CD8-positive, alpha-beta memory T cell (primary cell): ENCODE results near the gene EFNA5. TPM values are rescaled to one million over a fixed set of nuclear protein-coding genes. Genes with fewer than 3 reads are reported as not detected.
"Not testable (repeated sequence)": the region's sequence is repeated elsewhere in the genome, so short reads cannot be mapped to it uniquely, and the experiment has no call there.

Source experiments
- CTCF ChIA-PET: fragments of 350-600 bp; sonication (Branson Sonifier 250); formaldehyde crosslinking; loops from one replicate; lab custom pipeline; 2021; ENCODE audit warnings: antibody characterized with exemption; lab: Charles Lee
- POLR2A ChIA-PET: fragments of 350-600 bp; sonication (Branson Sonifier 250); formaldehyde crosslinking; loops from one replicate; lab custom pipeline; 2021; ENCODE audit warnings: antibody characterized with exemption; lab: Charles Lee
- DNase-seq, 5 donors: peaks; one replicate each; pipeline versions ENCODE4 v3.0.0 to v3.0.0-alpha.2; 2020 to 2022; ENCODE audit warnings: mixed read lengths in 1 of 5
- H3K27ac ChIP-seq: one replicate; pipeline ENCODE4 v1.7.0; 2013; ENCODE audit warnings: low read depth, mild to moderate bottlenecking, low read length, moderate library complexity
- H3K27me3 ChIP-seq: 2 replicates; pipeline ENCODE4 v1.7.0; 2013; ENCODE audit warnings: low read length, mild to moderate bottlenecking; ENCODE audit not compliant: insufficient read depth, poor library complexity, severe bottlenecking
- H3K36me3 ChIP-seq: 2 replicates; pipeline ENCODE4 v1.7.0; 2013; ENCODE audit warnings: mild to moderate bottlenecking, low read length, moderate library complexity; ENCODE audit not compliant: insufficient read depth
- H3K4me1 ChIP-seq: 2 replicates; pipeline ENCODE4 v1.7.0; 2013; ENCODE audit warnings: mild to moderate bottlenecking, low read length, moderate library complexity; ENCODE audit not compliant: insufficient read depth
- H3K4me3 ChIP-seq: 2 replicates; pipeline ENCODE4 v1.7.0; 2013; ENCODE audit warnings: mild to moderate bottlenecking, low read length
- H3K9me3 ChIP-seq: 2 replicates; pipeline ENCODE4 v1.7.0; 2013; ENCODE audit warnings: mild to moderate bottlenecking, low read length
- H3K27ac Mint-ChIP-seq, 8 donors: one replicate each; pipeline ENCODE4 v1.8.0; 2020 to 2021; ENCODE audit warnings: mixed read lengths in 8 of 8, mild to moderate bottlenecking in 6 of 8, inconsistent platforms in 3 of 8, moderate library complexity in 3 of 8
- H3K27me3 Mint-ChIP-seq, 2 donors: one replicate each; pipeline ENCODE4 v1.8.0; 2020 to 2021; ENCODE audit warnings: mixed read lengths in 2 of 2, mild to moderate bottlenecking in 1 of 2, moderate library complexity in 1 of 2
- H3K36me3 Mint-ChIP-seq, 3 donors: one replicate each; pipeline ENCODE4 v1.8.0; 2020 to 2021; ENCODE audit warnings: mixed read lengths in 3 of 3, inconsistent platforms in 1 of 3, mild to moderate bottlenecking in 1 of 3
- H3K4me1 Mint-ChIP-seq, 3 donors: one replicate each; pipeline ENCODE4 v1.8.0; 2020 to 2021; ENCODE audit warnings: mixed read lengths in 3 of 3, inconsistent platforms in 1 of 3, mild to moderate bottlenecking in 1 of 3
- H3K4me3 Mint-ChIP-seq, 7 donors: one replicate each; pipeline ENCODE4 v1.8.0; 2020 to 2021; ENCODE audit warnings: mixed read lengths in 7 of 7, mild to moderate bottlenecking in 6 of 7, moderate library complexity in 4 of 7, inconsistent platforms in 2 of 7
- H3K9me3 Mint-ChIP-seq, 5 donors: one replicate each; pipeline ENCODE4 v1.8.0; 2020 to 2022; ENCODE audit warnings: mixed read lengths in 5 of 5, mild to moderate bottlenecking in 3 of 5, moderate library complexity in 2 of 5, inconsistent platforms in 1 of 5
- polyA plus RNA-seq: library from polyadenylated mRNA; unstranded; fragments of 300-500 nt; fragmentation: Illumina TruSeq; gene quantifications from one replicate; pipeline ENCODE4 v1.2.3, GENCODE V29; 2021
- total RNA-seq, 2 experiments: library from RNA; stranded (reverse); gene quantifications; one replicate each; pipeline ENCODE4 v1.2.3, GENCODE V29; 2021

EFNA5 gene
- total and polyA plus RNA-seq, 3 experiments from 2014 or later: 0.21 TPM; not detected in 2

DNA sequence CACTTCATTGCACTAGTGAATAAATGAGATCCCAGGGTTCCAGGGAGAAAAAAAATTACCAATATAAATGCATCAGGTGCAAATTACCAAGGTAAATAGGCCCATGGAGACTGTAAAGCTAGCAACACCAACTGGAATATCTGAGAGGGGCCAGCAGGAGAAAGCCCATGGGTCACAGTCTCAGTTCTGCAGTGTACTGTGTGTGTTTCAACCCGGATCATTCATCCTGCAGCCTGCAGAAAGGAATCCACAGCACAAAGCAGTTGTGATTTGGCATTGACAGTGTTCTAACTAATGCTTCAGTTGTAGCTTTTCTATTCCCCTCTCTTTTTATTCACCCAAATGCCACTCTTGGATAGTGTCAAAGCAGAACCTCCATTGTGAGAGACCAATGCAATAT, 171.0 kb downstream of the EFNA5 start:
- DNase-seq: no peak
- Mint-ChIP-seq H3K27me3 (peaks cover 0 to 10% of the 10 kb centered on the region in 2 donors), H3K36me3 (peaks cover 0 to 8% (median 0%) of the 10 kb centered on the region in 3 donors), H3K27ac (no peak overlapping the region), H3K9me3 (no peaks in the 10 kb centered on the region), H3K4me1 (peaks cover 10 to 15% (median 12%) of the 10 kb centered on the region in 3 donors), H3K4me3 (no peak overlapping the region)
- POLR2A ChIA-PET: no interaction called here
- Histone ChIP-seq H3K4me1 (peaks cover 4% of the 10 kb centered on the region), H3K27ac (no peak overlapping the region), H3K27me3 (no peaks in the 10 kb centered on the region), H3K4me3 (no peak overlapping the region), H3K9me3 (no peaks in the 10 kb centered on the region), H3K36me3 (no peaks in the 10 kb centered on the region)
- CTCF ChIA-PET: no interaction called here

DNA sequence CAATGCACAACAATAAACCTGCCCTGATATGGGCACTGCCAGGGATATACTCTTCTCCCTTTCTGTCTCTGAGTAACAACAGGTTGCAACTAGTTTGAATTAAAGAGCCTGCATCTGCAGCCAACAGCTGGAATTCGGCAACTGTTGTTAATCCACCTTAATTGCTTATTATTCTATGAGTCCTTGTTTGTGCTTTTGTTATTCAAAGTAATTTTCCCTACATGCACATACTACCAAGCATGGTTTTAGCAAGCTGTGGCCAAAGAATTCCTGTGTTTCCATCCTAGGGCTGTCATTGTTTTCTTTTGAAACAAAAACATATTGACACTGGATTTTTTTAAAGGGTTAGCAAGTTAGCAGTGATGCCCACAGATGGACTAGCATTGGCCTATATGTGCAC, 171.5 kb downstream of the EFNA5 start:
- no peak overlapping the region for H3K4me3 ChIP-seq
- Mint-ChIP-seq H3K27ac (no peak overlapping the region), H3K4me1 (peaks cover 10 to 15% (median 12%) of the 10 kb centered on the region in 3 donors), H3K27me3 (peaks cover 0 to 10% of the 10 kb centered on the region in 2 donors), H3K4me3 (no peak overlapping the region), H3K9me3 (no peaks in the 10 kb centered on the region), H3K36me3 (peaks cover 0 to 8% (median 0%) of the 10 kb centered on the region in 3 donors)
- H3K36me3 ChIP-seq: no peaks in the 10 kb centered on the region
- ChIA-PET CTCF (no interaction called here), POLR2A (no interaction called here)
- peaks cover 4% of the 10 kb centered on the region for H3K4me1 ChIP-seq
- no peak overlapping the region for H3K27ac ChIP-seq
- H3K9me3 ChIP-seq: no peaks in the 10 kb centered on the region
- no peak for DNase-seq
- H3K27me3 ChIP-seq: no peaks in the 10 kb centered on the region

GRCh38 chr5:107496466-107496865, 174.3 kb downstream of the EFNA5 start:
- Histone ChIP-seq H3K4me1 (no peaks in the 10 kb centered on the region), H3K4me3 (no peak overlapping the region), H3K27ac (no peak overlapping the region), H3K36me3 (no peaks in the 10 kb centered on the region), H3K27me3 (no peaks in the 10 kb centered on the region), H3K9me3 (no peaks in the 10 kb centered on the region)
- Mint-ChIP-seq H3K4me3 (no peak overlapping the region), H3K36me3 (no peaks in the 10 kb centered on the region), H3K27ac (no peak overlapping the region), H3K4me1 (peaks cover 0 to 4% (median 2%) of the 10 kb centered on the region in 3 donors), H3K9me3 (no peaks in the 10 kb centered on the region), H3K27me3 (no peaks in the 10 kb centered on the region)
- DNase-seq: no peak
- POLR2A ChIA-PET: no interaction called here
- CTCF ChIA-PET: no interaction called here

GRCh38 chr5:107494129-107494528, 176.6 kb downstream of the EFNA5 start:
- H3K4me1 ChIP-seq, POLR2A ChIA-PET, H3K4me3 ChIP-seq, H3K9me3 ChIP-seq, DNase-seq, H3K27me3 Mint-ChIP-seq, H3K27me3 ChIP-seq, H3K27ac ChIP-seq, H3K4me3 Mint-ChIP-seq, H3K36me3 Mint-ChIP-seq, H3K36me3 ChIP-seq, H3K4me1 Mint-ChIP-seq, H3K27ac Mint-ChIP-seq, H3K9me3 Mint-ChIP-seq: not testable (repeated sequence)
- CTCF ChIA-PET: interaction anchor here (1.4 kb wide), 1 partner anchor 78 kb away, joined by 3 read pairs; no protein-coding TSS in a partner anchor

DNA sequence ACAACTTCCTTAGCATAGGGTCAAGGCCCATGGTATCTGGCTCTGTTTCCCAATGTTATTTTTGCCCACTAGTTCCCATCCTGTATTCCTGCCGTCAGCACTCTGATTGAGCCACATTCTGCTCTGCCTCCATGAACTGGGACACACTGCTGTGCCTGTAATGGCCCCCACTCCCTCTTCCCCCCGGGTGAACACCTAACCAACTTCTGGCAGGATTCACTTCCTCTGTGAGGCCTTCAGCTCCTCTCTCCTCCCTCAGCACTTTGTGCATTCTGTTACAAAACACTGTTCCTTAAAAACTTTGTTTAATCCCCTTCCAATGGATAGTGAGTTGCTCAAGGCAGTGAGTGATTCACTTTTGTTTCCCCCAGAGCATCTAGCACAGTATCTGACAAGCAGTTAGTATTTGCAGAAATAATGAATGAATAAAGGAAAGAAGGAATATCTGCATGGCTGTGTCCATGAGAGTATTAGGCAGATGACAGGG, 183.6 kb downstream of the EFNA5 start:
- POLR2A ChIA-PET: no interaction called here

DNA sequence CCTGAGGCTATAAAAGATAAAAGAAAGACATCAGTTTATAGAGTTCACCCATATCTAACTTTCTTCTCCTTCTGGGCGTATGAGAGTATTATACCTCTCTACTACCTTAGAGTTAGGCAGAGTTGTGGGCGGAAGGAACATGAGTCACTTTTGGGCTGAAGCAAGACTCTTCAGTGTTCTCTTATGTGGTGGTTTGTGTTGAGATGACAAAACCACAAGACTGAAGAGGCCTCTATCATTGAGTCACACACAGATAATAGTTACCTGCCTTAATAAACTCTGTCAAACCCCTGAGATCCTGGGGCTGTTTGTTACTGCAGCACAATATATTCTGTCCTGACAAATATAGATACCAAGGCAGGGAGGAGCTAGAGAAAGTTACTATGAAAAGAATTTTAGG, 184.2 kb downstream of the EFNA5 start:
- DNase-seq: peak in 4 of 5 donors; percentile 5 to 74 (median 38)
- Mint-ChIP-seq H3K4me3 (peak overlapping the region in 1 of 7 donors; percentile 7), H3K27me3 (peaks cover 0 to 1% of the 10 kb centered on the region in 2 donors), H3K9me3 (peaks cover 8 to 26% (median 12%) of the 10 kb centered on the region in 5 donors), H3K36me3 (peaks cover 0 to 13% (median 2%) of the 10 kb centered on the region in 3 donors), H3K27ac (peak overlapping the region in 7 of 8 donors; percentile 6 to 85 (median 54)), H3K4me1 (peaks cover 25 to 32% (median 26%) of the 10 kb centered on the region in 3 donors)
- CTCF ChIA-PET: interaction anchor here (1.1 kb wide), 1 partner anchor 34 kb away, joined by 3 read pairs; no protein-coding TSS in a partner anchor
- peaks cover 9% of the 10 kb centered on the region for H3K9me3 ChIP-seq
- peak overlapping the region; percentile 15 for H3K4me3 ChIP-seq
- no peaks in the 10 kb centered on the region for H3K27me3 ChIP-seq
- H3K4me1 ChIP-seq: peaks cover 24% of the 10 kb centered on the region
- POLR2A ChIA-PET: no interaction called here
- no peak overlapping the region for H3K27ac ChIP-seq
- H3K36me3 ChIP-seq: no peaks in the 10 kb centered on the region

More for the DNA sequence above, 183.6 kb downstream of the EFNA5 start:
- H3K36me3 Mint-ChIP-seq: peaks cover 0 to 13% (median 2%) of the 10 kb centered on the region in 3 donors
- peak overlapping the region in 2 of 7 donors; percentile 35 to 49 for H3K4me3 Mint-ChIP-seq
- peaks cover 24% of the 10 kb centered on the region for H3K4me1 ChIP-seq
- H3K4me3 ChIP-seq: no peak overlapping the region
- H3K27ac ChIP-seq: no peak overlapping the region
- H3K27ac Mint-ChIP-seq: peak overlapping the region; percentile 6 to 85 (median 42)
- no peak for DNase-seq
- no peaks in the 10 kb centered on the region for H3K27me3 ChIP-seq
- no peaks in the 10 kb centered on the region for H3K36me3 ChIP-seq
- no peaks in the 10 kb centered on the region for H3K27me3 Mint-ChIP-seq
- H3K4me1 Mint-ChIP-seq: peaks cover 25 to 32% (median 26%) of the 10 kb centered on the region in 3 donors
- H3K9me3 ChIP-seq: peaks cover 9% of the 10 kb centered on the region
- peaks cover 8 to 26% (median 12%) of the 10 kb centered on the region in 5 donors for H3K9me3 Mint-ChIP-seq
- CTCF ChIA-PET: interaction anchor here (1.1 kb wide), 1 partner anchor 35 kb away, joined by 3 read pairs; no protein-coding TSS in a partner anchor

- peaks cover 0 to 21% (median 4%) of the 10 kb centered on the region in 3 donors for H3K36me3 Mint-ChIP-seq
- no peaks in the 10 kb centered on the region for H3K27me3 ChIP-seq
- H3K9me3 Mint-ChIP-seq: peaks cover 8 to 26% (median 12%) of the 10 kb centered on the region in 5 donors
- no peak overlapping the region for H3K4me3 Mint-ChIP-seq
- H3K4me1 ChIP-seq: peaks cover 24% of the 10 kb centered on the region
- CTCF ChIA-PET: no interaction called here
- DNase-seq: no peak
- H3K4me1 Mint-ChIP-seq: peaks cover 25 to 32% (median 26%) of the 10 kb centered on the region in 3 donors
- peaks cover 0 to 1% of the 10 kb centered on the region in 2 donors for H3K27me3 Mint-ChIP-seq
- POLR2A ChIA-PET: no interaction called here
- peak overlapping the region in 3 of 8 donors; percentile 0 to 39 (median 22) for H3K27ac Mint-ChIP-seq
- no peak overlapping the region for H3K27ac ChIP-seq
- H3K4me3 ChIP-seq: no peak overlapping the region
- H3K36me3 ChIP-seq: no peaks in the 10 kb centered on the region
- H3K9me3 ChIP-seq: peaks cover 9% of the 10 kb centered on the region
Measured at GRCh38 chr5:107485184-107485583, 185.6 kb downstream of the EFNA5 start.

DNA sequence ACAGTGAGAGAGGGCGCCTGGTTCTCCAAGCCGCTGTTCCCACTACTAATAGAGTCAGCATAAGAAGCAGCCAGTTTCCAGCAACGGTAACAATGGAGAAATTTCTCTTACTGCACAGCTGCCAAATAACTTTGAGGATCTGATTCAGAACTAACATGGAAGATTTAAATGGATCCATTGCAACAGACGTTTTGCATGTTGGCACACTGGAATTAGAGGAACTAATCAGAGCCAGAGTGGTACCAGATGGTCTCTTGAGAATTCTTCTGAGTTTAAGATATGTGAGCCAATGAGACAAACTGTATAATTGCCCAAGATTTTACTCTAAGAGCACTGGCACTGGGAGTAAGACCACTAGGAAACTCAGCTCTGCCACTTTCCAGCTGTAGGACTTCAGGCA, 186.5 kb downstream of the EFNA5 start:
- Histone ChIP-seq H3K4me1 (peaks cover 24% of the 10 kb centered on the region), H3K27ac (no peak overlapping the region), H3K9me3 (peaks cover 9% of the 10 kb centered on the region), H3K36me3 (no peaks in the 10 kb centered on the region), H3K4me3 (no peak overlapping the region), H3K27me3 (no peaks in the 10 kb centered on the region)
- H3K27ac Mint-ChIP-seq: peak overlapping the region in 1 of 8 donors; percentile 61
- H3K4me1 Mint-ChIP-seq: peaks cover 25 to 32% (median 26%) of the 10 kb centered on the region in 3 donors
- CTCF ChIA-PET: no interaction called here
- H3K4me3 Mint-ChIP-seq: peak overlapping the region in 1 of 7 donors; percentile 38
- POLR2A ChIA-PET: no interaction called here
- peaks cover 8 to 26% (median 12%) of the 10 kb centered on the region in 5 donors for H3K9me3 Mint-ChIP-seq
- H3K36me3 Mint-ChIP-seq: peaks cover 0 to 21% (median 4%) of the 10 kb centered on the region in 3 donors
- H3K27me3 Mint-ChIP-seq: peaks cover 0 to 1% of the 10 kb centered on the region in 2 donors
- no peak for DNase-seq
